Neural cell (in vitro differentiated cells): ENCODE results near the gene FBLN5. TPM values are rescaled to one million over a fixed set of nuclear protein-coding genes. Genes with fewer than 3 reads are reported as not detected.

Source experiments
- H2AFZ ChIP-seq: fragments of 200-600, 300-800 bp; sonication (generic), shearing (Covaris generic); 2 replicates; pipeline ENCODE4 v1.6.0; 2014; ENCODE audit warnings: low read depth, mild to moderate bottlenecking, antibody characterized with exemption, low read length, moderate library complexity
- H3F3A ChIP-seq: fragments of 200-600 bp; shearing (Covaris generic); 2 replicates; pipeline ENCODE4 v1.6.1; 2016; ENCODE audit warnings: mild to moderate bottlenecking, moderate library complexity, mixed read lengths, antibody characterized with exemption, low read length; ENCODE audit not compliant: insufficient read depth, poor library complexity, severe bottlenecking
- H3K27ac ChIP-seq: fragments of 200-600, 300-800 bp; sonication (generic), shearing (Covaris generic); 2 replicates; pipeline ENCODE4 v1.5.1; 2014; ENCODE audit warnings: mild to moderate bottlenecking, low read length, moderate library complexity
- H3K27me3 ChIP-seq: fragments of 300-800, 200-600 bp; sonication (generic), shearing (Covaris generic); 2 replicates; pipeline ENCODE4 v1.6.0; 2014; ENCODE audit warnings: mild to moderate bottlenecking, low read depth, low read length, moderate library complexity; ENCODE audit not compliant: insufficient read depth
- H3K36me3 ChIP-seq: fragments of 300-800, 200-600 bp; sonication (generic), shearing (Covaris generic); 2 replicates; pipeline ENCODE4 v1.5.1; 2014; ENCODE audit warnings: mild to moderate bottlenecking, antibody characterized with exemption, low read length, moderate library complexity; ENCODE audit not compliant: insufficient read depth
- H3K4me2 ChIP-seq: fragments of 300-800, 200-600 bp; sonication (generic), shearing (Covaris generic); 2 replicates; pipeline ENCODE4 v1.6.0; 2014; ENCODE audit warnings: mild to moderate bottlenecking, low read length
- H3K4me3 ChIP-seq: fragments of 300-800, 200-600 bp; sonication (generic), shearing (Covaris generic); 2 replicates; pipeline ENCODE4 v1.5.1; 2014; ENCODE audit warnings: mild to moderate bottlenecking, low read length, moderate library complexity
- H3K79me2 ChIP-seq: fragments of 200-600 bp; shearing (Covaris generic); replicated peaks from 2 replicates; pipeline ENCODE4 v1.6.0; 2014; ENCODE audit warnings: mild to moderate bottlenecking, low read length, moderate library complexity; ENCODE audit not compliant: insufficient read depth
- H3K9ac ChIP-seq: fragments of 300-800, 200-600 bp; sonication (generic), shearing (Covaris generic); 2 replicates; pipeline ENCODE4 v1.6.1; 2016; ENCODE audit warnings: mild to moderate bottlenecking, low read length, mixed read lengths
- H3K9me2 ChIP-seq: fragments of 200-600 bp; shearing (Covaris generic); 2 replicates; pipeline ENCODE4 v1.6.1; 2016; ENCODE audit warnings: mild to moderate bottlenecking, low read length, mixed read lengths; ENCODE audit not compliant: insufficient read depth
- H3K9me3 ChIP-seq: fragments of 200-600, 300-800 bp; sonication (generic), shearing (Covaris generic); 2 replicates; pipeline ENCODE4 v1.6.1; 2016; ENCODE audit warnings: mild to moderate bottlenecking, mixed run types, low read length, moderate library complexity, mixed read lengths
- H4K20me1 ChIP-seq: fragments of 200-600 bp; shearing (Covaris generic); 2 replicates; pipeline ENCODE4 v1.6.1; 2016; ENCODE audit warnings: mild to moderate bottlenecking, mixed run types; ENCODE audit not compliant: insufficient read depth
- EP300 ChIP-seq: fragments of 450-650 bp; conservative IDR thresholded peaks from 2 replicates; pipeline ENCODE4 v1.6.1; 2014; ENCODE audit warnings: antibody characterized with exemption, mild to moderate bottlenecking, moderate library complexity; ENCODE audit not compliant: poor library complexity, severe bottlenecking
- EZH2 ChIP-seq: fragments of 200-600, 300-800 bp; shearing (Covaris generic), sonication (generic); IDR thresholded peaks from 2 replicates; pipeline ENCODE4 v1.6.1; 2014; ENCODE audit warnings: antibody characterized with exemption, low read length, borderline replicate concordance, mild to moderate bottlenecking; ENCODE audit not compliant: insufficient read depth, poor library complexity, severe bottlenecking
- MXI1 ChIP-seq: fragments of 450-650 bp; conservative IDR thresholded peaks from 2 replicates; pipeline ENCODE4 v1.6.1; 2014; ENCODE audit warnings: antibody characterized with exemption, mild to moderate bottlenecking; ENCODE audit not compliant: poor library complexity, severe bottlenecking
- POLR2AphosphoS5 ChIP-seq: IDR thresholded peaks from 2 replicates; pipeline ENCODE4 v1.6.1; 2012
- RAD21 ChIP-seq: fragments of 450-650 bp; conservative IDR thresholded peaks from 2 replicates; pipeline ENCODE4 v1.6.1; 2014; ENCODE audit warnings: antibody characterized with exemption, mild to moderate bottlenecking, moderate library complexity
- SMC3 ChIP-seq: fragments of 450-650 bp; conservative IDR thresholded peaks from 2 replicates; pipeline ENCODE4 v1.6.1; 2014; ENCODE audit warnings: antibody characterized with exemption, mild to moderate bottlenecking, moderate library complexity; ENCODE audit not compliant: poor library complexity
- TAF1 ChIP-seq: IDR thresholded peaks from 2 replicates; pipeline ENCODE4 v1.6.1; 2012; ENCODE audit warnings: low read depth
- polyA plus RNA-seq: library from polyadenylated mRNA; depleted of rRNA; stranded (reverse); fragments of >200 nt; gene quantifications from 2 replicates; pipeline ENCODE4 v1.2.3, GENCODE V29; 2014
- TF ChIP-seq, protein P1 (sequence below): IDR thresholded peaks from 2 replicates; pipeline ENCODE4 v1.6.1; 2012; ENCODE audit warnings: borderline replicate concordance
- TF ChIP-seq, protein P2 (sequence below): fragments of 450-650 bp; IDR thresholded peaks from 2 replicates; pipeline ENCODE4 v1.5.1; 2014; ENCODE audit warnings: antibody characterized with exemption, mild to moderate bottlenecking, moderate library complexity; ENCODE audit not compliant: poor library complexity, severe bottlenecking

FBLN5 gene
- polyA plus RNA-seq, 1 donor from 2014 or later = 1.5 TPM

GRCh38 chr14:91906374-91906773, 41.1 kb downstream of the FBLN5 start:
- TF ChIP-seq, protein P1, sequence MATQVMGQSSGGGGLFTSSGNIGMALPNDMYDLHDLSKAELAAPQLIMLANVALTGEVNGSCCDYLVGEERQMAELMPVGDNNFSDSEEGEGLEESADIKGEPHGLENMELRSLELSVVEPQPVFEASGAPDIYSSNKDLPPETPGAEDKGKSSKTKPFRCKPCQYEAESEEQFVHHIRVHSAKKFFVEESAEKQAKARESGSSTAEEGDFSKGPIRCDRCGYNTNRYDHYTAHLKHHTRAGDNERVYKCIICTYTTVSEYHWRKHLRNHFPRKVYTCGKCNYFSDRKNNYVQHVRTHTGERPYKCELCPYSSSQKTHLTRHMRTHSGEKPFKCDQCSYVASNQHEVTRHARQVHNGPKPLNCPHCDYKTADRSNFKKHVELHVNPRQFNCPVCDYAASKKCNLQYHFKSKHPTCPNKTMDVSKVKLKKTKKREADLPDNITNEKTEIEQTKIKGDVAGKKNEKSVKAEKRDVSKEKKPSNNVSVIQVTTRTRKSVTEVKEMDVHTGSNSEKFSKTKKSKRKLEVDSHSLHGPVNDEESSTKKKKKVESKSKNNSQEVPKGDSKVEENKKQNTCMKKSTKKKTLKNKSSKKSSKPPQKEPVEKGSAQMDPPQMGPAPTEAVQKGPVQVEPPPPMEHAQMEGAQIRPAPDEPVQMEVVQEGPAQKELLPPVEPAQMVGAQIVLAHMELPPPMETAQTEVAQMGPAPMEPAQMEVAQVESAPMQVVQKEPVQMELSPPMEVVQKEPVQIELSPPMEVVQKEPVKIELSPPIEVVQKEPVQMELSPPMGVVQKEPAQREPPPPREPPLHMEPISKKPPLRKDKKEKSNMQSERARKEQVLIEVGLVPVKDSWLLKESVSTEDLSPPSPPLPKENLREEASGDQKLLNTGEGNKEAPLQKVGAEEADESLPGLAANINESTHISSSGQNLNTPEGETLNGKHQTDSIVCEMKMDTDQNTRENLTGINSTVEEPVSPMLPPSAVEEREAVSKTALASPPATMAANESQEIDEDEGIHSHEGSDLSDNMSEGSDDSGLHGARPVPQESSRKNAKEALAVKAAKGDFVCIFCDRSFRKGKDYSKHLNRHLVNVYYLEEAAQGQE = no peak
- TF ChIP-seq TAF1 = no peak
- no peak for TF ChIP-seq EZH2
- no peak for TF ChIP-seq SMC3
- no peak for TF ChIP-seq POLR2AphosphoS5
- no peak for TF ChIP-seq RAD21
- TF ChIP-seq, protein P2, sequence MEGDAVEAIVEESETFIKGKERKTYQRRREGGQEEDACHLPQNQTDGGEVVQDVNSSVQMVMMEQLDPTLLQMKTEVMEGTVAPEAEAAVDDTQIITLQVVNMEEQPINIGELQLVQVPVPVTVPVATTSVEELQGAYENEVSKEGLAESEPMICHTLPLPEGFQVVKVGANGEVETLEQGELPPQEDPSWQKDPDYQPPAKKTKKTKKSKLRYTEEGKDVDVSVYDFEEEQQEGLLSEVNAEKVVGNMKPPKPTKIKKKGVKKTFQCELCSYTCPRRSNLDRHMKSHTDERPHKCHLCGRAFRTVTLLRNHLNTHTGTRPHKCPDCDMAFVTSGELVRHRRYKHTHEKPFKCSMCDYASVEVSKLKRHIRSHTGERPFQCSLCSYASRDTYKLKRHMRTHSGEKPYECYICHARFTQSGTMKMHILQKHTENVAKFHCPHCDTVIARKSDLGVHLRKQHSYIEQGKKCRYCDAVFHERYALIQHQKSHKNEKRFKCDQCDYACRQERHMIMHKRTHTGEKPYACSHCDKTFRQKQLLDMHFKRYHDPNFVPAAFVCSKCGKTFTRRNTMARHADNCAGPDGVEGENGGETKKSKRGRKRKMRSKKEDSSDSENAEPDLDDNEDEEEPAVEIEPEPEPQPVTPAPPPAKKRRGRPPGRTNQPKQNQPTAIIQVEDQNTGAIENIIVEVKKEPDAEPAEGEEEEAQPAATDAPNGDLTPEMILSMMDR = no peak
- TF ChIP-seq EP300 = no peak
- no peak for TF ChIP-seq MXI1

GRCh38 chr14:91904956-91905645, 42.4 kb downstream of the FBLN5 start:
- no peak overlapping the region for H3K4me3 ChIP-seq
- H3K79me2 ChIP-seq = no peaks in the 10 kb centered on the region
- no peaks in the 10 kb centered on the region for H3K9me3 ChIP-seq
- no peaks in the 10 kb centered on the region for H3K36me3 ChIP-seq
- no peaks in the 10 kb centered on the region for H3F3A ChIP-seq
- H2AFZ ChIP-seq = no peak overlapping the region
- no peak overlapping the region for H3K9ac ChIP-seq
- H3K27ac ChIP-seq = no peak overlapping the region
- no peaks in the 10 kb centered on the region for H3K27me3 ChIP-seq
- H4K20me1 ChIP-seq = no peaks in the 10 kb centered on the region
- H3K9me2 ChIP-seq = no peaks in the 10 kb centered on the region
- no peak overlapping the region for H3K4me2 ChIP-seq
- TF ChIP-seq EZH2 = no peak
- TF ChIP-seq, protein P1 = no peak
- no peak for TF ChIP-seq POLR2AphosphoS5
- no peak for TF ChIP-seq TAF1
- no peak for TF ChIP-seq EP300
- no peak for TF ChIP-seq RAD21

More at GRCh38 chr14:91906374-91906773, 41.1 kb downstream of the FBLN5 start:
- no peaks in the 10 kb centered on the region for H4K20me1 ChIP-seq
- no peak overlapping the region for H3K9ac ChIP-seq
- H3K9me2 ChIP-seq = no peaks in the 10 kb centered on the region
- no peak overlapping the region for H3K4me3 ChIP-seq
- no peaks in the 10 kb centered on the region for H3K79me2 ChIP-seq
- H3K27me3 ChIP-seq = no peaks in the 10 kb centered on the region
- H3K27ac ChIP-seq = no peak overlapping the region
- H3K36me3 ChIP-seq = no peaks in the 10 kb centered on the region
- no peaks in the 10 kb centered on the region for H3F3A ChIP-seq
- H2AFZ ChIP-seq = no peak overlapping the region
- no peak overlapping the region for H3K4me2 ChIP-seq
- H3K9me3 ChIP-seq = no peaks in the 10 kb centered on the region
